ENCODE measurements around the gene DCAF10.
"Not testable (repeated sequence)": the region's sequence is repeated elsewhere in the genome, so short reads cannot be mapped to it uniquely, and the experiment has no call there.

The DCAF10 gene

DNA sequence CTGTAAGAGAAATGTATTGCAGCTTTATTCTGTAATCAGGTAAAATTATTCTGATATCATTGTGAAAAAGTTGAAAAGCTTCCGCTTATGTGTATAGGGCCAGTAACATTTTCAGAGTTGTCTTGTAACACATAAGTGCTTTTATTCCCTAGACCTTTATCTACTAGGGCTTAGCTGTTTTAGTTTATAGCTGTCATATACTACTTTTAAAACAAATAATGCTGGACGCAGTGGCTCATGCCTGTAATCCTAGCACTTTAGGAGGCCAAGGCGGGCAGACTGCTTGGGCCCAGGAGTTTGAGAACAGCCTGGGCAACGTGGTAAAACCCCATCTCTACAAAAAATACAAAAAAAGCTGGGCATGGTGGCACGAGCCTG is 70.2 kb downstream of the DCAF10 start:
- DNase-seq, result no peak

DNA sequence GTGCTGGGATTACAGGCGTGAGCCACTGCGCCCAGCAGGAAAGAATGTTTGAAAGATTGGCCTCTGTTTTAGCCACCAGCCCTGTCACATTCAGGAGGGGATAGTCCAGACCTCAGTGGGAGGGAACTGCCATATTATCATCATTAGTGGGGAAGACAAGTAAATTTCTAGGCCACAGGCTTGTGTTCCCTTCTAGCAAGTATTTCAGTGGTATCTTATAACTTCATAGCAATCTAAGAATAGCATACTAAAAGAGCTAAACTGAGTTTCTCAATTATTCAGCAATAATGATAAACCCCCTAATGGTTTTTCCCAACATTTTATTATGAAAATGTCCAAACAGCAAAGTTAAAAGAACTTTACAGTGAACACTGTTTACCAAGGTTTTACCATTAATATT is 73.4 kb downstream of the DCAF10 start:
- DNase-seq, result no peak

DNA sequence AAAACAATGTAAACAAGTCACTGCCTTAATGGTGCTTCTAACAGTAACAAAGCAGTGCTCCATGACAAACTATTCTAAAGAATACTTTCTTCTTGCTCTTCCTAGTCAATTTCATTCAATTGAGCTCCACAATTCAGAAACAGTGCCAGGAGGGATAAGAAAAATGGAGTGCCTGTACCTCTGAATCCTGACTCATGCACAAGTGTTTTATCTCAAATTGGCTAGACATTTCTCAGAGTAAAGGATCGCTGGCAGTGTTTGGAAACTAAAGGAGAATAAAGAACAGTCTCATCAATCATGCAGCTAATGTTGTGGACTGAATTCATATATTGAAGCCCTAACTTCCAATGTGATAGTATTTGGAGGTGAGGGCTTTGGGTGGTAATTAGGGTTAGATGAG is 75.8 kb downstream of the DCAF10 start:
- DNase-seq, result no peak

DNA sequence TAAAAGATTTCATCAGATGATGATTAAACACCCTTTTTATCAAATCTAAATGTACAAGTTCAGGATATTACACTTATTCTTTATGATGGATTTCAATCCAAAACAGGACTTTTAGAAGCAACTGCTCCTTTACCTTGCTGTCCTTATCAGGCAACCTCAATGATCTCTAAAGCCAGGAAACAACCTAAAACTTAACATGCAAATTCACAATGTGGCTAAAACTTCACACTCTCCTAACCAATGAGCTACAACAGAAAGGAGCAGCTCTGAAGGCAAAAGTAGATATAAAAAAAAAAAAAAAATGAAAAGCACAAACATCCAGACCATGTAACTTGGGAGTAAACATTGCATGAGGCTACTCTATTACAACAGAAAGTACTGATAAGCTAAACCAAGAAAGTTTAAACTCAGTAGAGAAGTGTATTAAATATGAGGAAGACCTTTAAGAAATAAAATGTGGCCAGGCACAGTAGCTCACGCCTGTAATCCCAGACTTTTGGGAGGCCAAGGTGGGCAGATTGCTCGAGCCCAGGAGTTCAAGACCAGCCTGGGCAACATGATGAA is 80.4 kb downstream of the DCAF10 start:
- no peak for DNase-seq

DNA sequence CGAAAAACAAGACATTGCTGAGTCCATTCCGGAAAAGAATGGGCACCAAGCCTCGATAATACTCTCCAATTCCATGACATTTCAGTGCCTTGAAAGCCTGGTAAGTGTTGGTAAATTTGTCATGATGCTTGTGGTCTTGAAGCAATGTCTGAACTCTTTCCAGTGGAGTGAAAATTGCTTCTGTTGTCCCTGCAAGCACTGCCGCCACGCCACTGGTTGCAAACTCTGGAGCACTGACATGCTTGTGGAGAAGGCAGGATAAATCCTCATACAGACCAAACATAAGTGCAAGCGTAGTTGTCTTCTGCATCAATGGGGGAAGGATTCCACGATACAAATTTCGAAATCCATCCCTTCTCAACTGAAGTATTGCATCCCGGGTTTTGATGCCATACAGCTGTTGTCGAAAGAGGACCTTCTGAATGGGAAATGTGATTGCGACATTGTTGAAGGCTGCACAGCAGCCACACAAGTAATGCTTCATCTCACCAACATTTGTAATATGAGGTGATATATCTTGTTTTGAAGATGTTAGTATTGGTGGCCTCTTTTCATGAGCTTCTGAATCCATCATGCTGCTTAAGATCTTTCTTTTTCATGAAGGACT is 87.5 kb downstream of the DCAF10 start:
- DNase-seq, result not testable (repeated sequence)

DNA sequence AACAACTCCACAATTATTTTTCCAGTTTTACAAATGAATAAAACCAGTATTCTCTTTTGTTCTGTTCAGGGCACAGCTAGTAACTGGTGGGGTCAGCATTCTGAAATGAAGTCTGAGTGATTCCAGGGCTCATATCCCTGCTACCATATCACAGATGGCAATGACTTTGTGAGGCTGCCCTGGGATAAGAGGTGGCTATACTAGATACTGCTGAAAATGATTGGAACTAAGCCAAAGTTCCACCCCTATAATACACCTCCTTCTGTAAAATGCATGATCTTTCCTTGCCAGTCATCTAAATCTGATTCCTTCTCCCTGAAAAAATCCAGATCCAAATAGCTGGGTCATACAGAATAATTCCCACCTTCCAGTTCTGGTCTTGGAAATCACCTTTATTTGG is 88.9 kb downstream of the DCAF10 start:
- no peak for DNase-seq

DNA sequence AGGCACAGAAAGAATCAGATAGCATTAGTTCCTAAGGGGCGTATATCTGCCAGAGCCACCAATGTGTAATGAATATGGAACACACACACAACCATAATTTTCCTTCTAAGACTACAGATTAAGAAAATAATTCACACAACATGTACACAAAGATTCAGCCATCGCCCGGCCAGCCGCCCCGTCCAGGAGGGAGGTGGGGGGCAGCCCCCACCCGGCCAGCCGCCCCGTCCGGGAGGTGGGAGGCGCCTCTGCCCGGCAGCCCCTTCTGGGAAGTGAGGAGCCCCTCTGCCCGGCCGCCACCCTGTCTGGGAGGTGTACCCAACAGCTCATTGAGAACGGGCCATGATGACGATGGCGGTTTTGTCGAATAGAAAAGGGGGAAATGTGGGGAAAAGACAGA is 90.4 kb downstream of the DCAF10 start:
- DNase-seq, result not testable (repeated sequence)

DNA sequence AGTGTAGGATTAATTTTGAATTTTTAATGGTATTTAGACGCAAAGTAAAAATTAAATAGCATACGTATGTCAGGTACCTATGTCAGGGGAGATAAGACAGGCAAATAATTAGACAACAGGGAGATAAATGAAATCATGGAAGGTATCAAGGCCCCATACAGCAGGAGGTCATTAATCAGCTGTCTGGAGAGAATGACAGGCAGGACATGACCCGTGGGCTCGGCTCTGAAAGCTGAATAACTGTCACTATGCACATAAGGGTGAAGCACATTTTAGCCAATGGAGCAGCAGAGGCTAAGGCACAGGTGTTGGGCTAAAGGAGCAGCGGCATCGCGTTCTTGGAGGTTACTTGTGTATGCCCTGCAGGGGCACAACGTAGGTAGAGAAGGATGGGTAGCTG is 91.5 kb downstream of the DCAF10 start:
- no peak for DNase-seq

DNA sequence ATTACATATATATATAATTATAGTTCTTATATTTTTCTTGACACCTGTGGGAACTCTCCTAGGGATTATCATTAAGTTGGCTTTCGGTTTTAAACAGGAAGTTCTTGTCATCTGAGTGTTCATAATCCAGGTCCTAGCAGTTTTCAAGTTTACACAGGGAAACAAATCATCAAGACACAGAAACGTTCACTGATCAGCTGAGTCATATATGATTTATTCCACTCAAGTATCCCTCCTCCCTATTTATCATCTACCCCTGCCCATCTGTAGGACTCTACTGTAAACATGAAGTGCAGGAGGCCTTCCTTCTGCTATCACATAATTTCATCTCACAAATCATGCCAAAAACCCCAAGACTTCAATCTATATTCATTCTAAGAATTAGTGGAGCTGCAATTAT is 97.1 kb downstream of the DCAF10 start:
- no peak for DNase-seq

DNA sequence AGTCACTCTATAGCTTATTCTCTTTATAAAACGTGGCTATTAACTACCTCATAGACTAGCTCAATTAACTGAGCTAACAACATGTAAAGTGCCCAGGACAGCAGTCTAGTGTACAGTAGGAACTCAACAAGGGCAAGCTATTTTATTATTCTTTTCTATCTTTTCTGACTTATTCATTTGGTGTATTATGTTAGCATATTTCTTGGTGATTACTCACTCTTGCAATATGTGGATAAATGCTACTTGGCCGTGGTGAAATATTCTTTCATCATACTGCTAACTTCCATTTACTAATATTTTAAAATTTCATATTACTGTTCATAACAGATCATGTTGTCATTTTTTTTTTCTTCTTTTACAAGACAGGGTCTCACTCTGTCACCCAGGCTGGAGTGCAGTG is 98.4 kb downstream of the DCAF10 start:
- no peak for DNase-seq

DNA sequence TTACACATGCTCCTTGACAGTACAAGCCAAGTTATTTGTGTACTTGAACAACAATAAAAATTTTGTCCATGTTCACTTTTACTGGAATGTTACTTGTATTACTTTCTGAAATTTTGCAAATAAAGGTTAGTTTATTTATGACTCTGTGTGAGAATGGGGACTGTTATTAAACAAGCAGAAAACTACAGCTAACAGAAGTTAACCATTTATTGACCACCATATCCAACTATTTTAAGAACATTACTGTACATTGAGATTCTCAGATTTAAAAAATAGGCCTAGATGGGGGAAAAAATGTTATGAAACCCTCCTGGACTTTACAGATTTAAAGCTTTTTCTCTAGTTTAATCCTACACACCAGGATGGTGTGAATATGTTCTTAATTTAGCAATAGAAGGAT is 101.5 kb downstream of the DCAF10 start:
- DNase-seq, result no peak

DNA sequence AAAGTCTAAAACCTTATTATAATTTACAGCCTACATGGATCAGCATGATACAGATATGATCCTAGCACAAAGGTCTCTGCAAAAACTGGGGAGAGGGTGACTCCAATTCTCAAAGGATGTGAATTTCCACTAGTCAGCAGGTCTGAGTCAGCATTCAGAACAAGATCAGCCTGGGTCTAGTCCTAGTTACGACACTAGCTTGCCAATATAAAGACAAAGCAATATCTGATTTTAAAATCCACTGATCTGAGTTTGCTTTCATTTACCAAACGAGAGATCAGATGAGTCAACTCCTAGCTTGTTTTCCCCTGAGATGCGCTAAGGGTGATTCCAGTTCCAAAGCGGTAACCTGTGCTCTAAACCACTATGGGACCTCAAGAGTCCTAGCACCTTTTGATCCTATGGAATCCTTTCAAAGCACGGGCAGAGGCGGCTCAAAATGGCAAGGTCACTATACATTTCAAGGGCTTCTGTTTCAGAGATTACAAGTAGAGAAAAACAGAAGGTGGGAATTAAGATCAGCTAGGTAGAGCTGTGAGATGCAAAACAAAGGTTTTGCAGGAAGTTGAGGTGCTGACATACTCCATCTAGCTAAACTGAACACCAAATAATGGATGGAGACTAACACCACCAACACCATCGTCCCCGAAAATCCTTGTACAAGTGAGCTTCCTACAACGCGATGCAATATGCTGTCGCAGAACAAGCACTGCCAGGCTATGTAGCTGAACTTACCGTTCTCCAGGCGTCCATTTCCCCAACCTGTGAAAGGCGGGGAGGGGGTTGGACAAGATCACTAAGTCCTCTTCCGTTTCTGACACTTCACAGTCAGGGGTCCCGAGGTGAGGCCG is 102.4 kb downstream of the DCAF10 start:
- no peak for DNase-seq

DNA sequence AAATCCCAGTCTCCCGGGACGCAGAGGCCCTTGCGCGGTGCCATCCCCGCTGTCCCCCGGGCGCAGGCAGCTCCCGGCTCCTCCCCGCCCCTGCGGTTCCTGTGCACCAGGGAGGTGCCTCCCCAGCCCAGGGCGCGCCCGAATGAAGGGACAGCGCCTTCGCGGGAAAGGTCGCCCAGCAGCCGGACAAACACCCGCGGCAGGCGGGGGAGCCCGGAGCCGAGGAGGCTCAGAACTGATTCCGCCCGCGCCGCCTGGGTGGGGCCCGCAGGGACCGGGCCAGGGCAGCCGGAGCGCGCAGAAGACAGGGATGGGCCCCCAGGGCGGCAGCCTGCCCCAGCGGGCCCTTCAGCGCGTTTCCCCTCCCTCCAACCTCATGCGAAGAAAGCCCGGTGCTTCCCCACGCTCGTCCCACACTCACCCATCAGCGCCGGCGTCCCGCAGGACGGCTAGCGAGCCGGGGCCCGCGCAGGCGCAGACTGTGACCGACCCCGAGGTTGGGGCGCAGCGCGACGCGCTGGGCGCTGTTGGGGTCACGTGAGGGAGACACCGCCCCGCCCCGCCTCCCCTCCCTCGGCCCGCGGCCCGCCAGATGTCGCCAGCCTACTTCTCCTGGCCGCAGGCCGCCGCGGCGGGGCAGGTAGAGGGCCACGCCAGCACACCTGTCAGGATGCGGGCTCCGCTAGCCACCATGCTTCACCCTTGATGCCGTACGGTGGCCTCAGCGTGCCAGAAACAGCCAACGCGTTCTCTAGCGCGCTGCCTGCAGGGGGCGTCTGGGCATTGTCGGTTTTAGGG is 103.2 kb downstream of the DCAF10 start, which contains the start of gene SLC25A51:
Gene SLC25A51, minus strand, starts transcription at position 481 of the 798 bp plus-strand sequence. CDS start 15,577 bp downstream, outside the sequence.
- peak; percentile 87 for DNase-seq

DNA sequence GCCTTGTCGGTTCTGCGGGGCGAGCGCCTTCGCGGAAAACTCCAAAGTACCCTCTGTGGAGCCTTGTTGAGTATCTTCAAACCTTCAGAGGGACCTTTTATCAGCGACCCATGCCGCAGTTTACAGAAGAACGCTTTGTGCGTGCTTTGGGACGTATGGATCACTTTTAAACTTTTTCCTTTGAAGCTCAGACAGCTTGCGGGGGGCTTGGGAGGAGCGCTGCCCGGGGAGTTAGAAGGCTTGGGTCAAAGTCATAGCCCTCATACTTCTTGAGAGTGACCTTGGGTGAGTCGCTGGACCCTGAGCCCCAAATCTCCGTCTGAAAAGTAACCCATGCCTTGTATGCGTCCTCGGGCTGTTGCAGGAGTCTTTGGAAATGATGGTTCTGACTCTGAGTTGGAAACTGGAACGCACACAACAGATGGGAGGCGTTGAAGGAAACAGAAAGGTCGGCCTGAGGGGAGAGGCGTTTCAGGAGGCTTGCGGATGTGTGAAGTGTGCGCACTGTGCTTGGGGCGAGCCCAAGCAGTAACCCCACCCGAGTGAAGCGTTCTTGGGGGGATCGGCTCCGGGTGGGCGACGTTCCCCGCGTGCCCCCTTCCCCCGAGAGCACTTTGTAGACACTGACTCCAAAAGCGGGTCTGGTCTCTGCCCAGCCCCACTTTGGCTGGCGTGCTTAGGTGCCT is 104.0 kb downstream of the DCAF10 start:
- DNase-seq, result no peak

DNA sequence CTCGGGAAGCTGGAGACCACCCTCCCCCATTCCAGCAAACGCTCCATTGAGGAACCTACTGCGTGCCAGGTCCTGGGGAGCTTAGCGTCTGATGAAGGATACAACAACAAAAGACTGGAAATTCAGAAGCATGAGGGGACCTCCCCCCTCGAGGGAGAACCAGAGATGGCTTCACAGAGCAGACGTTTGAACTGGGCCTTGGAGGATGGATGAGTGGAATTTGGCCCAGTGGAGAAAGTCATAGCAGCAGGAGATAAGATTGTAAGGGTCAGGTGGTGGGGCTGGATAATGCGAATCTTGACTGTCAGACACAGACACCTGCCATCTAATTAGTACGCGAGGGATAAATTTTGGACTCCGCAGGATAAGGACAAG is 104.5 kb downstream of the DCAF10 start:
- DNase-seq, result no peak

DNA sequence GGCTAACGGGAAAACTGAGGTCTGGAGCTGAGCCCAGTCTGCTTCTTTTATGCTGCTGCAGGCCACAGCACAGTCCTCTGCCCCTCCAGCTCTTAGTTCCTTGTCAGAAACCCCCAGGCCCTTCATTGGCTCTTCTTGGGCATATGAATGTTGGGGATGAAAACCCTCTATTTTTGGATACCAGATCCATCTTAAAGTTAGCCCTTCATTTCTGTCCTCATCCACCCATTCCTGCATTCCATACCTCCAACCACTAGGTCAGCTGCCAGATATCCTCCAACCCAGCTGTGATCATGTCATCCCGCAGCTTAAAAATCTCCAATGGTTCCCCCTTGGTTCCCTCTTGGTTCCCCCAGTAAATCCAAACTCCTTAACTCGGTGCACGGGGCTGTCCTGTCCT is 105.2 kb downstream of the DCAF10 start:
- DNase-seq, result no peak

DNA sequence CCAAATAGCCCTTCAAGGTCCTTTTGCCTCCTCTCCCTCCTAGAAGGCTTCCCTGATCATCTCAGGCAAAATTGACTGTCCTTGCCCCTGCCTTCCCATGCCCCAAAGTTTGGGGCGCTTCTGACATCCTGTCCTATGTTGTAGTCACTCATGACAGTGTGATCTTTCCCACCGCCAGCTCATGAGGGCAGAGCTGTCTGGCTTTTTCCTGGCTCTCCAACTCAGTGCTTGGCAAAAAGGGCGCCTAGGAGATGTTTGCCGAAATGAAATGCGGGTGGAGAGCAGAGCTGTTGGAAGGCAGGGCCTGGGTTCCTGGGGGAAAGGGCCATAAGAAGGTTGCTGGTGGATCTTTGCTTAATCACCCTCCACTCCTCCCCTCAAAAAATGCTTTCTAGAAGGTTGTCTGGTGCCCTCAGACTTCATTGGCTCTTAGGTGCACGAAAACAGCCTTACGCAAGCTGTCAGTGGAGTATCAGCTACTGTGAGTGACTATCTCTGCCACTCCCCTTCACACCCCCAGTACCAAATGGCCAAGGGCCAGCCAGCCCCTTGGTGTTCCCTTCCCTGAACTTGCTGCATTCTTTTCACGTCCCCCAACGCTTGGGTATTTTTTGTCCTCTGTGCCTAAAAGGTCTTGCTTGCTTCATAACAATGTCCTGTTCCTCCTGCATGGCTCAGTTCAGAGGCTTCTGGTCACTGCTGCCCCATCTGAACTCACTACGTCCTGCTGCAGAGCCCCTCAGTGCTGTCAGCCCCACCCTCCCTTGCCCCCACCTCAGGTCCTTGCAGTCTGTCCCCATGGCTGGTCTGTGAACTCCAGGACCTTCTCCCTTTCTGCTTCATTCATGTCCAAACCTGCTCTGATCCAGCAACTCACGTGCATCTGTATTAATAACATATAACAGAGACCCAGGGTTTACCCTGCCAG is 106.0 kb downstream of the DCAF10 start:
- no peak for DNase-seq

DNA sequence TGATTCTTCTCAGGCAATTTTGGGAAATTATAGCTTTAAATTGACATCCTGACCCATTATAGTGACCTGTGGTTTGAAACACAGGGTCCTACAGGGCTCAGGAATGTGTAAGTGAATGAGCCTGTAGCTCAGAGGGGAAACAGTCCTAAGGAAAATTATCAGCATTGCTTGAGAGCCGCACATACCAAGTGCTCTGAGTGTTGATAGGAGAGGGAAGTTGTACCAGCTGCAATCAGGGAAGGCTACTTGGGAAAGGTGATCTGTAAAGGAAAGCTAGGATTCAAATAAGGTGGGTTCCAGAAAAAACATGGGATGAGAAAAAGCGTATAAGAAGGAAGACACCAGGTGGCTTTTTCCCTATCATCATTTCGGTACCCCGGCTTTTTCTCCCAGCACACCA is 107.7 kb downstream of the DCAF10 start:
- DNase-seq, result no peak

DNA sequence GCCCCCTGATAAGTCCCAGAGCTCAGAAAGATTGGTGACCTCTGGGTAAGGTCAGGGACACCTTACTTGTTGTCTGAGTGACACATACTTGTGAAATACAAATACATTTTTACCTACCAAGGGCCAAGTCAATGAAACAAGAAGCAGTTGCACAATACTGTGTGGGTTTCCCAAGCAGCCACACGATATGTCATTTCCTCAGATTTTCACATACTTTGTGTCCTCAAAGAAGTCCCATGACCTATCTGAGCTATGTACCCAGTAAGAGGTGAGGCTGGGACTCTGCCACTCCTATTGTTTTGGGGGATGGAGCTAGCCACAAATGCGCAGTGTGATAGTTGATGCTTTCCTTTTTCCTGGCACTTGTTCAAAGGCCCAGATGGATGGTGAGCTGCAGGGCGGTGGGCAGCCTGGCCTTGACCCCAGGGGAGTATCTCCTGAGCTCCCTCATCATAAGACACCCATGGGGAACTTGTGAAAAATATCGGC is 108.1 kb downstream of the DCAF10 start:
- DNase-seq, result no peak

DNA sequence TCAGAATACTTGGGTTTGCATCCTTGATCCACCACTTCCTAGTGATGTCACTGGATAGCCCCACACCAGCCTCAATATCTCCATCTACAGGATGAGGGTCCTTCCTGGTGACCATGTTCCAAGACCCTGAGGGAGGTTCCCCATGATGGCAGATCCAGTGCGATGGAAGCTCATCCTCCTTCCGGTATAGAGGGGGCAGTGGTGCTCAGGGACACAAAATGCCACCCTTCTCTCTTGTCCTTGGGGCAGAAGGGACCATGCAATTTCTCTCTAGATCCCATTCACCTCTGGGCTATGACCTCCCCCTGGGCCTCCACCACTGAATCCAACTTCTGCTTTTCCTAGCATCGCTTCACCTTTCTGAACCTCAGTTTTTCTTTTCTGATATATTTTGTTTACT is 108.7 kb downstream of the DCAF10 start:
- no peak for DNase-seq

DNA sequence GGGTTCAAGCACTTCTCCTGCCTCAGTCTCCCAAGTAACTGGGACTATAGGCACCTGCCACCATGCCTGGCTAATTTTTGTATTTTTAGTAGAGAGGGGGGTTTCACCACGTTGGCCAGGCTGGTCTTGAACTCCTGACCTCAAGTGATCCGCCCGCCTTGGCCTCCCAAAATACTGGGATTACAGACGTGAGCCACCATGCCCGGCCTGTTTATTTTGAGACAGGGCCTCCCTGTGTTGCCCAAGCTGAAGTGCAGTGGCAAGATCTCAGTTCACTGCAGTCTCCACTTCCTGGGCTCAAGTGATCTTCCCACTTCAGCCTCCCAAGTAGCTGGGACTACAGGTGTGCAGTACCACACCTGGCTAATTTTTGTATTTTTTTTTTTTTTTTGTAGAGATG is 109.2 kb downstream of the DCAF10 start:
- not testable (repeated sequence) for DNase-seq

DNA sequence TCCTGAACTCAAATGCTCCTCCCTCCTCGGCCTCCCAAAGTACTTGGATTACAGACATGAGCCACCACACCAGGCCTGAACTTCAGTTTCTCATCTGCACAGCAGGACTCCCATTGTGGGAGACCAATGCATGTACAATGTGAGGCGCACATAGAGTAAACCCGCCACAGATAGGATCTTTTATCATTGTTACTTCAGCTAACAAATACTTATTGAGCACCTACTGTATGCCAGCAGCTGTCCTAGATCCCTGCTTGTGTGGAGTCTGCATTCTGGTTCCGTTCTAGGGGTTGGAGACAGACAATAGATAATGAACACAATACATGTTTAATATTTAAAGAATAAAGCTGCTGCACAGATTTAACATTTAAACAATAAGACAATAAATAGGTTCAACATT is 109.7 kb downstream of the DCAF10 start:
- no peak for DNase-seq

Measured in NCI-H1436 (cell line).